MCF 10A (cell line): Measurements from ENCODE around the gene ZNF76. TPM values are rescaled to one million over a fixed set of nuclear protein-coding genes. Genes with fewer than 3 reads are reported as not detected.

Source experiments
- BruUV-seq: library from RNA; stranded (reverse); fragments of 400-500 nt; replicated peaks from 2 replicates; lab custom pipeline; 2021; lab: Mats Ljungman, UMichigan
- CTCF ChIA-PET: fragments of 300-600 bp; sonication (Branson Sonifier 250); formaldehyde crosslinking; extraction: SDS; loops from one replicate; lab custom pipeline; 2021; ENCODE audit warnings: antibody characterized with exemption, inconsistent platforms; lab: Yijun Ruan, JAX
- POLR2A ChIA-PET: fragments of 300-600, 350-650 bp; sonication (Branson Sonifier 250); formaldehyde crosslinking; extraction: SDS; loops from one replicate; lab custom pipeline; 2020; ENCODE audit warnings: antibody characterized with exemption, inconsistent platforms; lab: Yijun Ruan, JAX
- DNase-seq: peaks from one replicate; pipeline ENCODE4 v3.0.0-alpha.2; 2018; ENCODE audit not compliant: unreplicated experiment
- H3K27ac Mint-ChIP-seq: one replicate; pipeline ENCODE4 v1.8.0; 2022; ENCODE audit warnings: mild to moderate bottlenecking, low read depth, mixed read lengths; ENCODE audit not compliant: unreplicated experiment
- H3K27me3 Mint-ChIP-seq: one replicate; pipeline ENCODE4 v1.8.0; 2022; ENCODE audit warnings: mixed read lengths; ENCODE audit not compliant: insufficient read depth, unreplicated experiment
- H3K36me3 Mint-ChIP-seq: one replicate; pipeline ENCODE4 v1.8.0; 2022; ENCODE audit warnings: mild to moderate bottlenecking, moderate library complexity, mixed read lengths; ENCODE audit not compliant: insufficient read depth, unreplicated experiment
- H3K4me1 Mint-ChIP-seq: one replicate; pipeline ENCODE4 v1.8.0; 2022; ENCODE audit warnings: mixed read lengths; ENCODE audit not compliant: insufficient read depth, unreplicated experiment
- H3K4me3 Mint-ChIP-seq: one replicate; pipeline ENCODE4 v1.8.0; 2022; ENCODE audit warnings: mild to moderate bottlenecking, moderate library complexity, mixed read lengths; ENCODE audit not compliant: unreplicated experiment
- H3K9me3 Mint-ChIP-seq: one replicate; pipeline ENCODE4 v1.8.0; 2022; ENCODE audit warnings: mixed read lengths; ENCODE audit not compliant: unreplicated experiment
- intact Hi-C: fragments of 100-400 bp; cut with micrococcal nuclease; formaldehyde crosslinking; loops from 2 replicates; pipeline ENCODE4 v1.14.1; 2022
- total RNA-seq: library from RNA; stranded (reverse); gene quantifications from 2 replicates; pipeline ENCODE4 v1.2.3, GENCODE V29; 2022
- TF ChIP-seq, protein P1 (sequence below): fragments of 200-600 bp; IDR thresholded peaks from one replicate; pipeline ENCODE4 v1.8.0; 2022; ENCODE audit warnings: antibody characterized with exemption, mild to moderate bottlenecking; ENCODE audit not compliant: unreplicated experiment

The ZNF76 gene
- total RNA-seq, 1 experiment from 2014 or later: 28.0 TPM

DNA sequence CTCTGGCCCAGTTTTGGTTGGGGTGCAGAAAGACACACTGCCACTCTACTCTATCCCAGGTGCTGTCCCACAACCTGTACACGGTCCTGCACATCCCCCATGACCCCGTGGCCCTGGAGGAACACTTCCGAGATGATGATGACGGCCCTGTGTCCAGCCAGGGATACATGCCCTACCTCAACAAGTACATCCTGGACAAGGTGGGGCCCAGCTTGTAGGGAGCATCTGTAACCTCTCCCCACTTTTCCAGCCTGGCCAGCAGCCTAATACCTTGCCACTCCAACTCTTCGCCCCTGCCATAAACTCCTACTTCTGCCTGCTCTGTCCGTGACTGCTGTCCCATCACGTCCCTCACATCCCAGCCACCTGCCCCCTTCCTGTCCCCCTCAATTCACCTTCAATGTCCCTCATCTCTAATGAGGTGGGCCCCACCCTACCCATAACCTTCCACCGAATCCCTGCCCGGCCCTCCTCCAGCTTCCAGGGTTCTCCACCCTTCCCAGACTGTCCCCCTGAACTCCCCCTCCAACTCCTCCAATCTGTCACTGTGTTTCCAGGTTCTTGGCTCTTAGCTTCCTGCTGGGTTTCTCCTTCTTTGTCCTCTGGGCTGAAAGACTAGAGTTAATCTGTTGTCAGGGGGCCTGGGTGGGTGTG, 50.2 kb downstream of the ZNF76 start:
- Mint-ChIP-seq H3K4me1 (no peaks in the 10 kb centered on the region), H3K4me3 (no peak overlapping the region), H3K36me3 (peaks cover 10% of the 10 kb centered on the region), H3K27me3 (no peaks in the 10 kb centered on the region), H3K9me3 (no peaks in the 10 kb centered on the region), H3K27ac (no peak overlapping the region)
- ChIA-PET POLR2A (interaction anchor here (0.5 to 0.7 kb wide), 2 partner anchors 19 to 942 kb away, joined by 3 read pairs; no protein-coding TSS in a partner anchor), CTCF (interaction anchor here (0.7 to 3.5 kb wide), 3 partner anchors 12 to 140 kb away, joined by 3 to 16 read pairs (median 4); partner anchors contain the start of gene DEF6)
- TF ChIP-seq, protein P1, sequence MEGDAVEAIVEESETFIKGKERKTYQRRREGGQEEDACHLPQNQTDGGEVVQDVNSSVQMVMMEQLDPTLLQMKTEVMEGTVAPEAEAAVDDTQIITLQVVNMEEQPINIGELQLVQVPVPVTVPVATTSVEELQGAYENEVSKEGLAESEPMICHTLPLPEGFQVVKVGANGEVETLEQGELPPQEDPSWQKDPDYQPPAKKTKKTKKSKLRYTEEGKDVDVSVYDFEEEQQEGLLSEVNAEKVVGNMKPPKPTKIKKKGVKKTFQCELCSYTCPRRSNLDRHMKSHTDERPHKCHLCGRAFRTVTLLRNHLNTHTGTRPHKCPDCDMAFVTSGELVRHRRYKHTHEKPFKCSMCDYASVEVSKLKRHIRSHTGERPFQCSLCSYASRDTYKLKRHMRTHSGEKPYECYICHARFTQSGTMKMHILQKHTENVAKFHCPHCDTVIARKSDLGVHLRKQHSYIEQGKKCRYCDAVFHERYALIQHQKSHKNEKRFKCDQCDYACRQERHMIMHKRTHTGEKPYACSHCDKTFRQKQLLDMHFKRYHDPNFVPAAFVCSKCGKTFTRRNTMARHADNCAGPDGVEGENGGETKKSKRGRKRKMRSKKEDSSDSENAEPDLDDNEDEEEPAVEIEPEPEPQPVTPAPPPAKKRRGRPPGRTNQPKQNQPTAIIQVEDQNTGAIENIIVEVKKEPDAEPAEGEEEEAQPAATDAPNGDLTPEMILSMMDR: no peak
- intact Hi-C loops: no loop called here
- DNase-seq: no peak
- no TSS peak for BruUV-seq

DNA sequence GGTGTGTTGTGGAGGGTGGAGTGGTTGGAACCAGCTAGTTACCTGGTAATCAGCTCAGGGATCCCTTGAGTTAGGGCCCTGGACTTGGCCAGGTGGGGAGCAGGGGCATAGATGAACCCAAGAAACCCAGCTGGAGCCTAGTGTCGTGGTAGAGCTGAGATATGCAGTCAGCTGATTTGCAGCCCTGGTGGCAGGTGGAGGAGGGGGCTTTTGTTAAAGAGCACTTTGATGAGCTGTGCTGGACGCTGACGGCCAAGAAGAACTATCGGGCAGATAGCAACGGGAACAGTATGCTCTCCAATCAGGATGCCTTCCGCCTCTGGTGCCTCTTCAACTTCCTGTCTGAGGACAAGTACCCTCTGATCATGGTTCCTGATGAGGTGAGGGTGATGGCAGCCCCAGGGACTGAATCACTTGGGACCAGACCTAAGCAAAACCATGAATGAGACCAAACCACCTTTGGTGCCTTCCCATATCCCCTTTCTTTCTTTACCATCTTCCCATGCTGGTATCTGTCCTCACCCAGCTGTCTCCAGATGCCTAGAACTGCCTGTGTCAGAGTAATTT, 50.8 kb downstream of the ZNF76 start:
- H3K4me3 Mint-ChIP-seq: no peak overlapping the region
- H3K27ac Mint-ChIP-seq: no peak overlapping the region
- H3K27me3 Mint-ChIP-seq: no peaks in the 10 kb centered on the region
- BruUV-seq: no TSS peak
- no peak for DNase-seq
- H3K4me1 Mint-ChIP-seq: no peaks in the 10 kb centered on the region
- intact Hi-C loops: no loop called here
- POLR2A ChIA-PET: interaction anchor here (0.5 kb wide), 1 partner anchor 941 kb away, joined by 3 read pairs; no protein-coding TSS in a partner anchor
- CTCF ChIA-PET: interaction anchor here (0.7 to 3.5 kb wide), 2 partner anchors 12 to 139 kb away, joined by 4 to 16 read pairs; partner anchors contain the start of gene DEF6
- TF ChIP-seq, protein P1: no peak
- peaks cover 10% of the 10 kb centered on the region for H3K36me3 Mint-ChIP-seq
- no peaks in the 10 kb centered on the region for H3K9me3 Mint-ChIP-seq

DNA sequence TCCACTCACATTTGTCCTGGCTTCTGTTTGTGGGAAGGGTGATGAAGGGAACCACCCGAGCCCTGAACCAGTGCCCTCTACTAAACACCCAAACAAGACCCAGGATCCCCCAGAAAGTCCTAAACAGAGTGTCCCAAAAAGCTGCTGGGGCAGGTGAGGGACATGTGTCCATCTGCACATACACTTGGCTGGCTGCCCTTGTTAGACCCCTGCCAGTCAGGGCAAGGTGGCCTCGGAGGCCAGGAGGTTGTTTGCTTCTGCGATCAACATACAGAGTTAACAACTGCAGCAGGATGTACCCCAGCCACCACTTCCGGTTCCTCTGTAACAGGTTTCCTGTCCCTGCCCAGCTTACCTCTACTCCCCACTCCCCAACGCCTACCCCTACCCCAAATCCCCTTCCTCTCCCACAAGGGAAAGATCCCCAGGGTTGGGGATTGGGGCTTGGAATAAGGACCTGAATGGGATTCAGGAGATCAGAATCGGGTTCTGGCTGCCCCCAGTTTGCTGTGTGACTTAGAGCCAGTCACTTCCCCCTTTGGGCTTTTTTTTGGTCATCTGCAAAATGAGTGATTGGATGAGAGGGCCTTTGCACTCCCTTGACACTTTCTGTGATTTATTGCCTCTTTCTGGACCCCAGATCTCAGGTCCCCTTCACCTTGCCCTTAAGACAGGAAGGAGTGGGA, 52.0 kb downstream of the ZNF76 start:
- peaks cover 10% of the 10 kb centered on the region for H3K36me3 Mint-ChIP-seq
- H3K4me1 Mint-ChIP-seq: no peaks in the 10 kb centered on the region
- no peak overlapping the region for H3K27ac Mint-ChIP-seq
- BruUV-seq: no TSS peak
- no peaks in the 10 kb centered on the region for H3K27me3 Mint-ChIP-seq
- intact Hi-C loops: no loop called here
- DNase-seq: no peak
- TF ChIP-seq, protein P1: no peak
- CTCF ChIA-PET: interaction anchor here (0.7 to 3.5 kb wide), 3 partner anchors 14 to 16 kb away, joined by 4 to 16 read pairs (median 4); partner anchors contain the start of gene DEF6
- H3K9me3 Mint-ChIP-seq: no peaks in the 10 kb centered on the region
- H3K4me3 Mint-ChIP-seq: no peak overlapping the region
- POLR2A ChIA-PET: interaction anchor here (0.8 to 1.3 kb wide), 2 partner anchors 10 to 13 kb away, joined by 3 to 5 read pairs; no protein-coding TSS in a partner anchor
